ENCODE measurements around the gene COG3.

COG3 gene

GRCh38 chr13:45472171-45472705 lies 7.5 kb downstream of the COG3 start:
- H3K36me3 Mint-ChIP-seq (ENCODE audit: low read depth), result peaks cover 15% of the 10 kb centered on the region
- H3K9me3 Mint-ChIP-seq, result no peaks in the 10 kb centered on the region
- ATAC-seq (no peak), DNase-seq (no peak)
- H3K27me3 Mint-ChIP-seq, result no peaks in the 10 kb centered on the region
- H3K27ac Mint-ChIP-seq, result no peak overlapping the region
- H3K4me1 Mint-ChIP-seq, result peaks cover 64% of the 10 kb centered on the region
- no peak overlapping the region for H3K4me3 Mint-ChIP-seq

GRCh38 chr13:45473627-45474026 lies 8.9 kb downstream of the COG3 start:
- DNase-seq (no peak), ATAC-seq (peak; percentile 75)
- Mint-ChIP-seq H3K36me3 (ENCODE audit: low read depth) (peaks cover 18% of the 10 kb centered on the region), H3K9me3 (no peaks in the 10 kb centered on the region), H3K4me1 (peaks cover 53% of the 10 kb centered on the region), H3K27me3 (no peaks in the 10 kb centered on the region), H3K4me3 (no peak overlapping the region), H3K27ac (no peak overlapping the region)

- H3K27ac Mint-ChIP-seq, result peak overlapping the region; percentile 56
These were observed 10.1 kb downstream of the COG3 start for GRCh38 chr13:45474584-45475454.

GRCh38 chr13:45479661-45480060 lies 14.9 kb downstream of the COG3 start:
- H3K27me3 Mint-ChIP-seq, result no peaks in the 10 kb centered on the region
- DNase-seq, result no peak
- H3K4me1 Mint-ChIP-seq, result peaks cover 15% of the 10 kb centered on the region
- H3K4me3 Mint-ChIP-seq, result no peak overlapping the region
- ATAC-seq, result no peak
- H3K36me3 Mint-ChIP-seq (ENCODE audit: low read depth), result peaks cover 28% of the 10 kb centered on the region
- no peaks in the 10 kb centered on the region for H3K9me3 Mint-ChIP-seq
- no peak overlapping the region for H3K27ac Mint-ChIP-seq

More at GRCh38 chr13:45474584-45475454, 10.1 kb downstream of the COG3 start:
- DNase-seq (no peak), ATAC-seq (peak; percentile 24)
- H3K4me3 Mint-ChIP-seq, result no peak overlapping the region
- no peaks in the 10 kb centered on the region for H3K27me3 Mint-ChIP-seq
- H3K4me1 Mint-ChIP-seq, result peaks cover 45% of the 10 kb centered on the region
- peaks cover 20% of the 10 kb centered on the region for H3K36me3 Mint-ChIP-seq (ENCODE audit: low read depth)
- H3K9me3 Mint-ChIP-seq, result no peaks in the 10 kb centered on the region

GRCh38 chr13:45481688-45482087 lies 16.9 kb downstream of the COG3 start:
- peaks cover 27% of the 10 kb centered on the region for H3K36me3 Mint-ChIP-seq (ENCODE audit: low read depth)
- peaks cover 3% of the 10 kb centered on the region for H3K4me1 Mint-ChIP-seq
- H3K27ac Mint-ChIP-seq, result no peak overlapping the region
- H3K27me3 Mint-ChIP-seq, result no peaks in the 10 kb centered on the region
- ATAC-seq (no peak), DNase-seq (no peak)
- H3K4me3 Mint-ChIP-seq, result no peak overlapping the region
- no peaks in the 10 kb centered on the region for H3K9me3 Mint-ChIP-seq

GRCh38 chr13:45482571-45483173 lies 17.9 kb downstream of the COG3 start:
- H3K4me3 Mint-ChIP-seq, result no peak overlapping the region
- peaks cover 3% of the 10 kb centered on the region for H3K4me1 Mint-ChIP-seq
- no peaks in the 10 kb centered on the region for H3K9me3 Mint-ChIP-seq
- no peak overlapping the region for H3K27ac Mint-ChIP-seq
- H3K36me3 Mint-ChIP-seq (ENCODE audit: low read depth), result peaks cover 30% of the 10 kb centered on the region
- ATAC-seq (no peak), DNase-seq (no peak)
- H3K27me3 Mint-ChIP-seq, result no peaks in the 10 kb centered on the region

GRCh38 chr13:45487604-45488003 lies 22.9 kb downstream of the COG3 start:
- ATAC-seq (no peak), DNase-seq (no peak)
- no peak overlapping the region for H3K4me3 Mint-ChIP-seq
- H3K36me3 Mint-ChIP-seq (ENCODE audit: low read depth), result peaks cover 28% of the 10 kb centered on the region
- peaks cover 2% of the 10 kb centered on the region for H3K4me1 Mint-ChIP-seq
- no peaks in the 10 kb centered on the region for H3K9me3 Mint-ChIP-seq
- no peak overlapping the region for H3K27ac Mint-ChIP-seq
- no peaks in the 10 kb centered on the region for H3K27me3 Mint-ChIP-seq

GRCh38 chr13:45490068-45490467 lies 25.3 kb downstream of the COG3 start:
- ATAC-seq (peak; percentile 65), DNase-seq (no peak)
- H3K4me3 Mint-ChIP-seq, result no peak overlapping the region
- peaks cover 21% of the 10 kb centered on the region for H3K36me3 Mint-ChIP-seq (ENCODE audit: low read depth)
- H3K4me1 Mint-ChIP-seq, result no peaks in the 10 kb centered on the region
- H3K27me3 Mint-ChIP-seq, result no peaks in the 10 kb centered on the region
- H3K27ac Mint-ChIP-seq, result no peak overlapping the region
- no peaks in the 10 kb centered on the region for H3K9me3 Mint-ChIP-seq

- H3K27me3 Mint-ChIP-seq, result no peaks in the 10 kb centered on the region
- DNase-seq (no peak), ATAC-seq (no peak)
- H3K9me3 Mint-ChIP-seq, result no peaks in the 10 kb centered on the region
- H3K4me1 Mint-ChIP-seq, result no peaks in the 10 kb centered on the region
- peaks cover 21% of the 10 kb centered on the region for H3K36me3 Mint-ChIP-seq (ENCODE audit: low read depth)
- H3K27ac Mint-ChIP-seq, result no peak overlapping the region
- H3K4me3 Mint-ChIP-seq, result no peak overlapping the region
These were observed 27.8 kb downstream of the COG3 start for GRCh38 chr13:45492538-45492937.

- Mint-ChIP-seq H3K4me3 (no peak overlapping the region), H3K27me3 (no peaks in the 10 kb centered on the region), H3K36me3 (ENCODE audit: low read depth) (peaks cover 41% of the 10 kb centered on the region), H3K9me3 (no peaks in the 10 kb centered on the region), H3K4me1 (peaks cover 10% of the 10 kb centered on the region), H3K27ac (no peak overlapping the region)
- DNase-seq (no peak), ATAC-seq (no peak)
These were observed 32.2 kb downstream of the COG3 start for GRCh38 chr13:45496942-45497341.

- Mint-ChIP-seq H3K36me3 (ENCODE audit: low read depth) (peaks cover 50% of the 10 kb centered on the region), H3K9me3 (no peaks in the 10 kb centered on the region), H3K4me1 (peaks cover 10% of the 10 kb centered on the region), H3K4me3 (no peak overlapping the region), H3K27me3 (no peaks in the 10 kb centered on the region), H3K27ac (peak overlapping the region; percentile 6)
- no peak for DNase-seq
- ATAC-seq, result peak; percentile 40
These were observed 35.9 kb downstream of the COG3 start for GRCh38 chr13:45500492-45501174.

- Mint-ChIP-seq H3K27ac (peak overlapping the region; percentile 34), H3K4me3 (no peak overlapping the region), H3K9me3 (no peaks in the 10 kb centered on the region), H3K4me1 (peaks cover 10% of the 10 kb centered on the region), H3K27me3 (no peaks in the 10 kb centered on the region), H3K36me3 (ENCODE audit: low read depth) (peaks cover 53% of the 10 kb centered on the region)
- ATAC-seq (no peak), DNase-seq (no peak)
These were observed 36.4 kb downstream of the COG3 start for GRCh38 chr13:45501175-45501526.

- H3K4me3 Mint-ChIP-seq, result no peak overlapping the region
- peaks cover 10% of the 10 kb centered on the region for H3K4me1 Mint-ChIP-seq
- H3K27me3 Mint-ChIP-seq, result no peaks in the 10 kb centered on the region
- H3K36me3 Mint-ChIP-seq (ENCODE audit: low read depth), result peaks cover 45% of the 10 kb centered on the region
- ATAC-seq (no peak), DNase-seq (no peak)
- no peaks in the 10 kb centered on the region for H3K9me3 Mint-ChIP-seq
- H3K27ac Mint-ChIP-seq, result no peak overlapping the region
These were observed 38.9 kb downstream of the COG3 start for GRCh38 chr13:45503658-45504057.

GRCh38 chr13:45506811-45507210 lies 42.1 kb downstream of the COG3 start:
- H3K4me3 Mint-ChIP-seq, result no peak overlapping the region

More at GRCh38 chr13:45506811-45507210, 42.1 kb downstream of the COG3 start:
- Mint-ChIP-seq H3K4me1 (peaks cover 5% of the 10 kb centered on the region), H3K36me3 (ENCODE audit: low read depth) (peaks cover 42% of the 10 kb centered on the region), H3K27ac (peak overlapping the region; percentile 24), H3K9me3 (no peaks in the 10 kb centered on the region), H3K27me3 (no peaks in the 10 kb centered on the region)
- no peak for DNase-seq
- no peak for ATAC-seq
